Thyroid gland (tissue), 4 donors: Measurements from ENCODE around the gene ANAPC13. TPM values are rescaled to one million over a fixed set of nuclear protein-coding genes. Genes with fewer than 3 reads are reported as not detected.
A peak's percentile ranks its signal among the peaks of the same experiment; 100 is the strongest.

Experiments used
- DNase-seq, 2 donors: peaks; one replicate each; pipeline ENCODE4 v3.0.0-alpha.2; 2019
- H3K27ac ChIP-seq, 3 donors: fragments of 200-600 bp; sonication (generic); 1 replicate in 2 of 3; 2 replicates in 1 of 3; pipeline ENCODE4 v1.5.1; 2016 to 2019; ENCODE audit warnings: mild to moderate bottlenecking in 1 of 3, moderate library complexity in 1 of 3
- H3K27me3 ChIP-seq: fragments of 200-600 bp; sonication (generic); one replicate; pipeline ENCODE4 v1.5.1; 2019
- H3K36me3 ChIP-seq, 2 donors: fragments of 200-600 bp; sonication (generic); one replicate each; pipeline ENCODE4 v1.5.1; 2016 to 2019
- H3K4me1 ChIP-seq, 2 donors: fragments of 200-600 bp; sonication (generic); one replicate each; pipeline ENCODE4 v1.5.1; 2017 to 2019
- H3K4me3 ChIP-seq, 3 donors: fragments of 200-600 bp; sonication (generic); replicated peaks in 1 of 3; 1 replicate in 2 of 3; 2 replicates in 1 of 3; pipeline ENCODE4 v1.5.1; 2016; ENCODE audit warnings: mild to moderate bottlenecking in 1 of 3
- H3K9me3 ChIP-seq: fragments of 200-600 bp; sonication (generic); one replicate; pipeline ENCODE4 v1.5.1; 2017
- CTCF ChIP-seq, 6 experiments: fragments of 200-600 bp in 3 of 6; fragments of 450-650 bp in 3 of 6; sonication (generic) in 3 of 6; IDR thresholded peaks; one replicate each; pipeline ENCODE4 v1.5.1; 2016 to 2019; ENCODE audit warnings: antibody characterized with exemption in 6 of 6, mild to moderate bottlenecking in 2 of 6, inconsistent platforms in 1 of 6, moderate library complexity in 1 of 6
- POLR2A ChIP-seq, 2 donors: fragments of 450-650 bp; IDR thresholded peaks; one replicate each; pipeline ENCODE4 v1.6.1; 2017; ENCODE audit warnings: antibody characterized with exemption in 2 of 2, mild to moderate bottlenecking in 2 of 2, moderate library complexity in 1 of 2
- WGBS, 2 donors: methylation state at CpG; one replicate each; pipeline ENCODE4 v1.1.5; 2017; 5-methylcytosine and 5-hydroxymethylcytosine counted together
- intact Hi-C: fragments of 100-400 bp; cut with DNase I; formaldehyde crosslinking; loops from one replicate; pipeline ENCODE4 v1.15.1; 2023
- total RNA-seq, 4 donors: library from RNA; depleted of rRNA; stranded (reverse); fragments of >200 nt; gene quantifications; one replicate each; pipeline ENCODE4 v1.2.3, GENCODE V29; 2016

ANAPC13 gene
- total RNA-seq, 4 donors from 2014 or later: 60.1 to 112 (median 93.5) TPM

GRCh38 chr3:134449277-134449676 lies 36.5 kb downstream of the ANAPC13 start:
- Histone ChIP-seq H3K27me3 (no peaks in the 10 kb centered on the region), H3K9me3 (no peaks in the 10 kb centered on the region), H3K27ac (no peak overlapping the region), H3K4me1 (peaks cover 11 to 30% of the 10 kb centered on the region in 2 donors), H3K4me3 (no peak overlapping the region), H3K36me3 (no peaks in the 10 kb centered on the region)
- TF ChIP-seq POLR2A (IDR thresholded peaks at IDR 0.05) (no peak), CTCF (IDR thresholded peaks at IDR 0.05) (peak in 5 of 6 experiments; percentile 33 to 65 (median 51))
- intact Hi-C loops: no loop called here
- DNase-seq: peak; percentile 64 to 66
- WGBS, 2 donors: 68 to 71% methylated on average over 2 of the region's 2 CpGs

DNA sequence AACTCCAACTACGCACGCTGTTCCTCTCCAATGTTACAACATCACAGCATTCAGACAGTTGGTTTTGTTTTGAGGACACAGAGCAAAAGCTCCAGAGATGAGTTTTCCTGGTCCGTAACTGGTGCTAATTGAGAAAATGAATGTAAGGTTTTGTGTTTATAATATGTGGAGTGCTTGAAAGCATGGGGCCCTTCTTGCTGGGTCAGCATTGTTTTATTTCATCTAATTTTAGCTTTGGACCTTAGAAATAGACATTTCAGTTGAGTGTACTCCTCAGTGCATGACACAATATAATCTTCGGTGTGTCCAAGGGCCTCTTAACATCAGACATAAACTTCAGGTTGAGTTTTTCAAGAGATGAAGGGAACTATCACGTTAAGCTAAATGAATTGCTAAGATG lies 37.1 kb downstream of the ANAPC13 start:
- WGBS, 2 donors: 82 to 90% methylated on average over 5 of the region's 5 CpGs
- intact Hi-C loops: no loop called here
- Histone ChIP-seq H3K4me1 (peaks cover 11 to 31% of the 10 kb centered on the region in 2 donors), H3K36me3 (no peaks in the 10 kb centered on the region), H3K27ac (no peak overlapping the region), H3K4me3 (no peak overlapping the region), H3K27me3 (no peaks in the 10 kb centered on the region), H3K9me3 (no peaks in the 10 kb centered on the region)
- TF ChIP-seq CTCF (IDR thresholded peaks at IDR 0.05) (no peak), POLR2A (IDR thresholded peaks at IDR 0.05) (no peak)
- no peak for DNase-seq

DNA sequence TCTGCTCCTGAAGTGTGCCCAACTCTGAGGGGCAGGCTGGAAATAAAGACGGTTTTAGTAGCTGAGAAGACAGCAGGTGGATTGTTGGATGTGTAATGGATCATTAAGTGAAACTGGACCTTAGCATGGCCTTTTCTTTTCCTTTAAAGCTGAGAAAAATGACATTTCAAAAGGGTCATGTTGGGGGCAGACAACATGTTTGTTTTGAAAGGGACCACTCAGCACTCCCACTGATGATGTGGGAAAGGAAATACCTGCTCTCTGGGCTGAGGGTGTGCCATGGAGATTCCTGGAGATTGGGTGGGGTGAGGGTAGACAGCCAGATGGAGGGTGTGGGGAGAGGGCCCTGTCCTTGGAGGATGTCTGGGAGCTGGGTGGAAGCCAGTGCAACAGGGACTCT lies 38.4 kb downstream of the ANAPC13 start:
- whole genome bisulfite sequencing, 2 donors: 38 to 61% methylated on average over 1 of the region's 1 CpG
- TF ChIP-seq POLR2A (IDR thresholded peaks at IDR 0.05) (no peak), CTCF (IDR thresholded peaks at IDR 0.05) (no peak)
- H3K27ac ChIP-seq: peak overlapping the region in 1 of 3 donors; percentile 36

GRCh38 chr3:134446800-134447199 lies 39.0 kb downstream of the ANAPC13 start:
- Histone ChIP-seq H3K4me3 (no peak overlapping the region), H3K36me3 (no peaks in the 10 kb centered on the region), H3K9me3 (no peaks in the 10 kb centered on the region), H3K27me3 (no peaks in the 10 kb centered on the region), H3K4me1 (peaks cover 11 to 31% of the 10 kb centered on the region in 2 donors), H3K27ac (peak overlapping the region in 2 of 3 donors; percentile 36 to 61)
- 66 to 69% methylated on average over 3 of the region's 3 CpGs for WGBS, 2 donors
- no peak for DNase-seq
- intact Hi-C loops: no loop called here
- TF ChIP-seq POLR2A (IDR thresholded peaks at IDR 0.05) (no peak), CTCF (IDR thresholded peaks at IDR 0.05) (no peak)

More for the DNA sequence above, 38.4 kb downstream of the ANAPC13 start:
- no peak overlapping the region for H3K4me3 ChIP-seq
- no peak for DNase-seq
- H3K27me3 ChIP-seq: no peaks in the 10 kb centered on the region
- intact Hi-C loops: no loop called here
- no peaks in the 10 kb centered on the region for H3K9me3 ChIP-seq
- no peaks in the 10 kb centered on the region for H3K36me3 ChIP-seq
- peaks cover 11 to 31% of the 10 kb centered on the region in 2 donors for H3K4me1 ChIP-seq

- Histone ChIP-seq H3K4me3 (no peak overlapping the region), H3K9me3 (no peaks in the 10 kb centered on the region), H3K27ac (peak overlapping the region; percentile 9 to 61 (median 36)), H3K36me3 (no peaks in the 10 kb centered on the region), H3K27me3 (no peaks in the 10 kb centered on the region), H3K4me1 (peaks cover 11 to 31% of the 10 kb centered on the region in 2 donors)
- DNase-seq: peak; percentile 56 to 62
- TF ChIP-seq POLR2A (IDR thresholded peaks at IDR 0.05) (no peak), CTCF (IDR thresholded peaks at IDR 0.05) (no peak)
- WGBS, 2 donors: 5 to 20% methylated on average over 1 of the region's 1 CpG
- intact Hi-C loops: no loop called here
Measured at GRCh38 chr3:134445636-134446035, 40.1 kb downstream of the ANAPC13 start.
